GM19452 (cell line): Measurements from ENCODE around the gene DBN1.
"Not testable (repeated sequence)": the region's sequence is repeated elsewhere in the genome, so short reads cannot be mapped to it uniquely, and the experiment has no call there.

Source experiments
- ATAC-seq: cut with Tn5 transposase; IDR thresholded peaks from one replicate; pipeline ENCODE4 v1.9.1; 2021; ENCODE audit not compliant: unreplicated experiment

The DBN1 gene

GRCh38 chr5:177491983-177492746 is 18.7 kb upstream of the DBN1 start:
- ATAC-seq, result no peak

- ATAC-seq, result no peak
These were observed 18.1 kb upstream of the DBN1 start for GRCh38 chr5:177491429-177491945.

GRCh38 chr5:177490992-177491391 is 17.6 kb upstream of the DBN1 start:
- no peak for ATAC-seq

- no peak for ATAC-seq
These were observed 17.0 kb upstream of the DBN1 start for GRCh38 chr5:177490311-177490991.

GRCh38 chr5:177489119-177489716 is 15.8 kb upstream of the DBN1 start:
- no peak for ATAC-seq

- ATAC-seq, result no peak
These were observed 14.5 kb upstream of the DBN1 start for GRCh38 chr5:177487975-177488374.

- no peak for ATAC-seq
These were observed 13.7 kb upstream of the DBN1 start for GRCh38 chr5:177487144-177487543.

GRCh38 chr5:177486256-177486655 is 12.8 kb upstream of the DBN1 start:
- no peak for ATAC-seq

GRCh38 chr5:177485753-177486152 is 12.3 kb upstream of the DBN1 start:
- not testable (repeated sequence) for ATAC-seq

GRCh38 chr5:177484902-177485549 is 11.6 kb upstream of the DBN1 start:
- no peak for ATAC-seq

GRCh38 chr5:177483994-177484901 is 10.8 kb upstream of the DBN1 start:
- ATAC-seq, result no peak

GRCh38 chr5:177483042-177483441 is 9.6 kb upstream of the DBN1 start:
- no peak for ATAC-seq

GRCh38 chr5:177482359-177482795 is 8.9 kb upstream of the DBN1 start:
- ATAC-seq, result no peak

- no peak for ATAC-seq
These were observed 6.3 kb upstream of the DBN1 start for GRCh38 chr5:177479774-177480173.

GRCh38 chr5:177478711-177479646 is 5.5 kb upstream of the DBN1 start:
- no peak for ATAC-seq

- ATAC-seq, result no peak
These were observed 4.5 kb upstream of the DBN1 start for GRCh38 chr5:177477701-177478477.

- no peak for ATAC-seq
These were observed 3.2 kb upstream of the DBN1 start for GRCh38 chr5:177476531-177477233.
